GM08714 (cell line): ENCODE results near the gene RABGGTA.
A peak's percentile ranks its signal among the peaks of the same experiment; 100 is the strongest.
"Not testable (repeated sequence)": the region's sequence is repeated elsewhere in the genome, so short reads cannot be mapped to it uniquely, and the experiment has no call there.

Experiments
- H3K4me3 ChIP-seq: fragments of 200-500 bp; sonication (Bioruptor generic); 2 replicates; pipeline ENCODE4 v1.5.1; 2014; ENCODE audit warnings: mild to moderate bottlenecking, low read length, inconsistent platforms
- ZNF274 ChIP-seq: IDR thresholded peaks from 2 replicates; pipeline ENCODE4 v1.6.1; 2012; ENCODE audit warnings: mild to moderate bottlenecking, low read depth, low read length

The RABGGTA gene

GRCh38 chr14:24237463-24237955 lies 33.9 kb downstream of the RABGGTA start:
- H3K4me3 ChIP-seq: no peak overlapping the region
- TF ChIP-seq ZNF274: no peak

- no peak overlapping the region for H3K4me3 ChIP-seq
- TF ChIP-seq ZNF274: no peak
Observed at GRCh38 chr14:24236689-24237462, 34.5 kb downstream of the RABGGTA start.

GRCh38 chr14:24235804-24236688 lies 35.4 kb downstream of the RABGGTA start:
- no peak overlapping the region for H3K4me3 ChIP-seq
- TF ChIP-seq ZNF274: no peak

- H3K4me3 ChIP-seq: no peak overlapping the region
- TF ChIP-seq ZNF274: no peak
Observed at GRCh38 chr14:24234095-24235005, 37.0 kb downstream of the RABGGTA start.

GRCh38 chr14:24233538-24233866 lies 37.9 kb downstream of the RABGGTA start:
- TF ChIP-seq ZNF274: no peak
- peak overlapping the region; percentile 79 for H3K4me3 ChIP-seq

DNA sequence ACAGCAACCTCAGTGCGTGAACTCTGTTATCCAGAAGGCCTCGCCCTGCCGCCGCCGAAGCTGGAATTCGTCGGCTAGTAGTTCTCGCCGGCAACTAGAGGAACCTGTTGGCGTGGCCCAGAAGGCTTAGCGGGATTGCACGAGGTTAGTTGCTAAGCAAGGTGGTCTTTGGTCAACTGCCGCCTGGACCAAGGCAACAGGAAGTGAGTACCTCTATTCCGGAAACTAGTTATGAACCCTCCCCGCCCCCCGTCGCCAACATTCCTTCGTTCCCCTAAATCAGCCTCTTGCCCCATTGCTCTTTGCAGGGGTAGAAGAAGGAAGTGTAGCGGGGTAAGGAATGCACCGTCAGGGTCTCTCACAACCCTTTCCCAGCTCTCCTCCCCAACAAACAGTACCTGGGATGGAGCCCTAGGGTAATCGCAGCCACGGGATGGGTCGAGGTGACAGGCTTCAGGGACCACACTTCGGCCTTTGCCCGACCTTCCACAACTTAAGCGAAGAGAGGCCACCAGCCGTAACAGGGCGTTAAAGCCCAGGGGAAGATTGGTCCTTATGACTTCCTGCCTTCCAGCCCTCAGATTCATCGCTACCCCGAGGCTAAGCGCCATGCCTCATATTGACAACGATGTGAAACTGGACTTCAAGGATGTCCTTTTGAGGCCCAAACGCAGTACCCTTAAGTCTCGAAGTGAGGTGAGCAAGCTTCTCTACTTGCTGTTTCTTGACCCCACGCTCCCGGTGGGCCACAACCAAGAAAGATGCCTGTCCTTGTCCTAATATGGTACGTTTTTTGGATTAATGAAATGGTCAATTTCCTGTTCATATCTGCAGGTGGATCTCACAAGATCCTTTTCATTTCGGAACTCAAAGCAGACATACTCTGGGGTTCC lies 38.5 kb downstream of the RABGGTA start, which contains the start of gene GMPR2:
TSS of gene GMPR2 (plus strand) at position 285 of the 893 bp plus-strand sequence. CDS start at position 610, 325 bp downstream.
- no peak for TF ChIP-seq ZNF274

GRCh38 chr14:24232121-24232644 lies 39.2 kb downstream of the RABGGTA start, which contains the start of gene NEDD8:
NEDD8 (minus strand) TSS chr14:24232367; CDS start chr14:24232267, 100 bp downstream.
- peak within 1 kb of the TSS; percentile 79 for H3K4me3 ChIP-seq
- TF ChIP-seq ZNF274: no peak

More for the DNA sequence above, 38.5 kb downstream of the RABGGTA start, which contains the start of gene GMPR2:
- H3K4me3 ChIP-seq: peak within 1 kb of the TSS; percentile 79

GRCh38 chr14:24231263-24232120 lies 39.9 kb downstream of the RABGGTA start:
- peak overlapping the region; percentile 79 for H3K4me3 ChIP-seq
- no peak for TF ChIP-seq ZNF274

- no peak for TF ChIP-seq ZNF274
- no peak overlapping the region for H3K4me3 ChIP-seq
Observed at GRCh38 chr14:24228902-24229301, 42.5 kb downstream of the RABGGTA start.

DNA sequence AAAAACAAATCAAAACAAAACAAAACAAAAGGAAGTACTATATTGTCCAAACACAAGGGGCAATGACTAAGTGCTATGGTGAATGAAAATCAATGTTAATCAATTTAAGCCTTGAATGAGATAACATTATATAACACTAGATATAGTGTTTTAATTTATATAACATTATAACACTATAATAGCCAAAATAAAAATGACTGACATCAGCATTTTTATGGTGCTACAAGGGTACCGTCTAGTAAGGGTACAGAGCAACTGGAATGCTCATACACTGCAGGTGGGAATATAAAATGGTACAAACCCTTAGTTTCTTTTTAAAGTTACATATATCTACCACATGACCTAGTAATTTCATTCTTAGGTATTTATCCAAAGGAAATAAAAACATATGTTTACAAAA lies 44.9 kb downstream of the RABGGTA start:
- H3K4me3 ChIP-seq: no peak overlapping the region
- TF ChIP-seq ZNF274: no peak

DNA sequence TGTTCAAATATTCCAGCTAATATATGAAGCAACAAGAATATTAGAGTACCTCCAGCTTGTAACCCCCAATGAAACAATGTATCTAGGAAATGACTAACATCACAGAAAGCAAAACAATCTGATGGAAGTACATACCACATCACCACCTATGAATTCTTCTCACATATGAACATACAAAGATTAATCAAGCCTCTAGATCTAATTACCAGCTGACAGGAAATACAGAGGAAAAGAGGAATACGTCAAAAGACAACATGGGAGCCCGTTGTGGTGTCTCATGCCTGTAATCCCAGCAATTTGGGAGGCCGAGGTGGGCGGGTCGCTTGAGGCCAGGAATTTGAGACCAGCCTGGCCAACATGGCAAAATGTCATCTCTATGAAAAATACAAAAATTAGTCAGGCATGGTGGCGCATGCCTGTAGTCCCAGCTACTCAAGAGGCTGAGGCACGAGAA lies 46.8 kb downstream of the RABGGTA start:
- TF ChIP-seq ZNF274: no peak
- H3K4me3 ChIP-seq: no peak overlapping the region

DNA sequence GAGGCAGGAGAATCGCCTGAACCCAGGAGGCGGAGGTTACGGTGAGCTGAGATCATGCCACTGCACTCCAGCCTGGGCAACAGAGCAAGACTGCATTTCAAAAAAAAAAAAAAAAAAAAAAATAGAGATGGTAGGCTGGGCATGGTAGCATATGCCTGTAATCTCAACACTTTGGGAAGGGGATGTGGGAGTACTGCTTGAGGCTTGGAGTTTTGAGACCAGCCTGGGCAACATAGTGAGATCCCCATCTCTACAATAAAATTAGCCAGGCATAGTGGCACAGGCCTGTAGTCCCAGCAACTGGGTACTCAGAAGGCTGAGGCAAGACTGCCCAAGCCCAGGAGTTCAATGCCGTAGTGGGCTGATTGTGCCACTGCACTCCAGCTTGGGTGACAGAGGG lies 48.4 kb downstream of the RABGGTA start:
- H3K4me3 ChIP-seq: not testable (repeated sequence)
